ENCODE measurements around the gene CD8B2. TPM values are rescaled to one million over a fixed set of nuclear protein-coding genes. Genes with fewer than 3 reads are reported as not detected.

The CD8B2 gene
- total and polyA plus RNA-seq, 2 donors (not counting 1 experiment from before 2014, with no cell fraction given): not detected

DNA sequence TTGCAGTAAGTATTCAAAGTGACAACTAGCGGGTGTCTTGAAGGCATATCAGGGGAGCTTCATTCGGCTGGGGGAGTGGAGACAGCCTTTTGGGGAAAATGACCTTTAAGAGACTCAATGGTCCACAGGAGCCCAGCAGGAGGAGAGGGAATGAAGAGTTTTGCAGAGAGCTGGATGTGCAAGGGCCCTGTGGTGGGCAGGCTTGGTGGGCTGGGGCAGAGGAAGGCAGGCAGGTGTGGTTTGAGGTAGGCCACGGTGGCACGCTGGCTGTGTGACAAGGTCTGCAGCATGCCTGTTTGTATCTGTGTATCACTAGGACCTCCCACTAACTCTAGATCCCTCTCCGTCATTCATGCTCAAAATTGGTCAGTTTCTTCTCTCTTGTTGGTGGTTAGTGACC is 53.7 kb downstream of the CD8B2 start:
- ATAC-seq (ENCODE audit: low read depth) (no peak), DNase-seq (no peak)
- intact Hi-C loops (cut with micrococcal nuclease): no loop called here
- Mint-ChIP-seq H3K27me3 (peaks cover 29% of the 10 kb centered on the region), H3K9me3 (ENCODE audit: insufficient read depth) (no peaks in the 10 kb centered on the region), H3K4me1 (peaks cover 13% of the 10 kb centered on the region), H3K27ac (no peak overlapping the region), H3K4me3 (no peak overlapping the region)
- no peaks in the 10 kb centered on the region for H3K9me3 ChIP-seq (ENCODE audit: control extremely low read depth in 1 of 3, control insufficient read depth in 2 of 3, insufficient read depth in 1 of 3, low read length in 2 of 3)
- peaks cover 8 to 15% of the 10 kb centered on the region in 2 donors for H3K4me1 ChIP-seq (ENCODE audit: control insufficient read depth in 2 of 2, insufficient read depth in 2 of 2, low read length in 2 of 2)
- peaks cover 0 to 16% (median 0%) of the 10 kb centered on the region in 4 experiments for H3K27me3 ChIP-seq (replicated peaks in 1 of 4; ENCODE audit: control extremely low read depth in 1 of 4, control insufficient read depth in 3 of 4, insufficient read depth in 4 of 4, low read length in 3 of 4)
- H3K4me3 ChIP-seq (ENCODE audit: control extremely low read depth in 1 of 5, extremely low read depth in 1 of 5, insufficient read depth in 1 of 5, low read depth in 2 of 5, low read length in 4 of 5): no peak overlapping the region
- ChIA-PET CTCF (interaction anchor here (1.3 kb wide), 1 partner anchor 437 kb away, joined by 3 read pairs; no protein-coding TSS in a partner anchor), POLR2A (no interaction called here)
- H3K9ac ChIP-seq (ENCODE audit: low read length): no peak overlapping the region
- no peak overlapping the region for H3K27ac ChIP-seq (ENCODE audit: low read length in 2 of 2)
- no peak overlapping the region for H3K4me2 ChIP-seq (replicated peaks; ENCODE audit: low read depth, low read length, poor library complexity, severe bottlenecking)
- TF ChIP-seq, protein P1, sequence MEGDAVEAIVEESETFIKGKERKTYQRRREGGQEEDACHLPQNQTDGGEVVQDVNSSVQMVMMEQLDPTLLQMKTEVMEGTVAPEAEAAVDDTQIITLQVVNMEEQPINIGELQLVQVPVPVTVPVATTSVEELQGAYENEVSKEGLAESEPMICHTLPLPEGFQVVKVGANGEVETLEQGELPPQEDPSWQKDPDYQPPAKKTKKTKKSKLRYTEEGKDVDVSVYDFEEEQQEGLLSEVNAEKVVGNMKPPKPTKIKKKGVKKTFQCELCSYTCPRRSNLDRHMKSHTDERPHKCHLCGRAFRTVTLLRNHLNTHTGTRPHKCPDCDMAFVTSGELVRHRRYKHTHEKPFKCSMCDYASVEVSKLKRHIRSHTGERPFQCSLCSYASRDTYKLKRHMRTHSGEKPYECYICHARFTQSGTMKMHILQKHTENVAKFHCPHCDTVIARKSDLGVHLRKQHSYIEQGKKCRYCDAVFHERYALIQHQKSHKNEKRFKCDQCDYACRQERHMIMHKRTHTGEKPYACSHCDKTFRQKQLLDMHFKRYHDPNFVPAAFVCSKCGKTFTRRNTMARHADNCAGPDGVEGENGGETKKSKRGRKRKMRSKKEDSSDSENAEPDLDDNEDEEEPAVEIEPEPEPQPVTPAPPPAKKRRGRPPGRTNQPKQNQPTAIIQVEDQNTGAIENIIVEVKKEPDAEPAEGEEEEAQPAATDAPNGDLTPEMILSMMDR (IDR thresholded peaks at IDR 0.05): no peak
- TF ChIP-seq EZH2 (IDR thresholded peaks at IDR 0.05; ENCODE audit: borderline replicate concordance, insufficient read depth, low read depth, low read length, poor library complexity, severe bottlenecking): no peak
- H4K20me1 ChIP-seq (ENCODE audit: control insufficient read depth, insufficient read depth, low read length, poor library complexity, severe bottlenecking): no peaks in the 10 kb centered on the region
- no peaks in the 10 kb centered on the region for H3K36me3 ChIP-seq (replicated peaks in 1 of 2; ENCODE audit: control extremely low read depth in 1 of 2, control insufficient read depth in 1 of 2, extremely low read depth in 1 of 2, insufficient read depth in 2 of 2, low read length in 1 of 2)
- H2AFZ ChIP-seq (ENCODE audit: insufficient read depth, low read depth, low read length, poor library complexity, severe bottlenecking): no peak overlapping the region
- H3K79me2 ChIP-seq (ENCODE audit: control insufficient read depth, insufficient read depth, low read length): no peaks in the 10 kb centered on the region
- 100% methylated on average over 2 of the region's 5 CpGs for WGBS (ENCODE audit: insufficient coverage)

DNA sequence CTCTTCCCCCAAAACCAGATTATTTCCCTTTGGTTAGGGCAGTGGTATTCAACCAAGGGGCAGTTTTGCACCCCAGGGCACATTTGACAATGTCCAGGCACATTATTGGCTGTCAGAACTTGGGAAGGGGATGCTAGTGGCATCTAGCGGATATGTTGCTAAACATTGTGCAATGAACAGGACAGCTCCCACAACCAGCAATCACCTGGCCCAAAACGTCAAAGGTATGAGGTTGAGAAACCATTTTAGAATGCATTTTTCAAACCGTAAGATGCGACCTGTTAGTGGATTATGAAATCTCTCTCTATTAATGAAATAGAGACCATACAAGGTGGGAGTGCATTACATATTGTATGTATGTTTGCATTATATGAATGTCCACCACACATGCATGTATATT is 54.2 kb downstream of the CD8B2 start:
- Histone ChIP-seq H3K9me3 (ENCODE audit: control extremely low read depth in 1 of 3, control insufficient read depth in 2 of 3, insufficient read depth in 1 of 3, low read length in 2 of 3) (no peaks in the 10 kb centered on the region), H3K9ac (ENCODE audit: low read length) (no peak overlapping the region), H3K27ac (ENCODE audit: low read length in 2 of 2) (no peak overlapping the region), H3K4me1 (ENCODE audit: control insufficient read depth in 2 of 2, insufficient read depth in 2 of 2, low read length in 2 of 2) (peaks cover 8 to 15% of the 10 kb centered on the region in 2 donors), H3K36me3 (replicated peaks in 1 of 2; ENCODE audit: control extremely low read depth in 1 of 2, control insufficient read depth in 1 of 2, extremely low read depth in 1 of 2, insufficient read depth in 2 of 2, low read length in 1 of 2) (no peaks in the 10 kb centered on the region), H3K4me3 (ENCODE audit: control extremely low read depth in 1 of 5, extremely low read depth in 1 of 5, insufficient read depth in 1 of 5, low read depth in 2 of 5, low read length in 4 of 5) (no peak overlapping the region), H3K4me2 (replicated peaks; ENCODE audit: low read depth, low read length, poor library complexity, severe bottlenecking) (no peak overlapping the region), H3K79me2 (ENCODE audit: control insufficient read depth, insufficient read depth, low read length) (no peaks in the 10 kb centered on the region), H3K27me3 (replicated peaks in 1 of 4; ENCODE audit: control extremely low read depth in 1 of 4, control insufficient read depth in 3 of 4, insufficient read depth in 4 of 4, low read length in 3 of 4) (peaks cover 0 to 16% (median 0%) of the 10 kb centered on the region in 4 experiments), H2AFZ (ENCODE audit: insufficient read depth, low read depth, low read length, poor library complexity, severe bottlenecking) (no peak overlapping the region), H4K20me1 (ENCODE audit: control insufficient read depth, insufficient read depth, low read length, poor library complexity, severe bottlenecking) (no peaks in the 10 kb centered on the region)
- CTCF ChIA-PET: no interaction called here
- WGBS (ENCODE audit: insufficient coverage): 100% methylated on average over 1 of the region's 4 CpGs
- TF ChIP-seq, protein P1 (IDR thresholded peaks at IDR 0.05): no peak
- no peak for TF ChIP-seq EZH2 (IDR thresholded peaks at IDR 0.05; ENCODE audit: borderline replicate concordance, insufficient read depth, low read depth, low read length, poor library complexity, severe bottlenecking)
- H3K27ac Mint-ChIP-seq: no peak overlapping the region
- no peaks in the 10 kb centered on the region for H3K9me3 Mint-ChIP-seq (ENCODE audit: insufficient read depth)
- POLR2A ChIA-PET: no interaction called here
- H3K27me3 Mint-ChIP-seq: peaks cover 31% of the 10 kb centered on the region
- ATAC-seq (ENCODE audit: low read depth) (no peak), DNase-seq (no peak)
- intact Hi-C loops (cut with micrococcal nuclease): no loop called here
- peaks cover 13% of the 10 kb centered on the region for H3K4me1 Mint-ChIP-seq
- H3K4me3 Mint-ChIP-seq: no peak overlapping the region
